IMR-90 (cell line): ENCODE results near the gene FLT3LG. TPM values are rescaled to one million over a fixed set of nuclear protein-coding genes. Genes with fewer than 3 reads are reported as not detected.

Experiments
- ATAC-seq: fragments of 200-7000 bp; cut with Tn5 transposase; 2 replicates; pipeline ENCODE4 v1.9.1; 2020; ENCODE audit warnings: low read depth, mild to moderate bottlenecking, moderate library complexity
- BruUV-seq: library from RNA; stranded (reverse); fragments of 400-500 nt; replicated peaks from 2 replicates; lab custom pipeline; 2021; lab: Mats Ljungman, UMichigan
- CTCF ChIA-PET: fragments of 300-600 bp; formaldehyde crosslinking; extraction: SDS; loops from one replicate; lab custom pipeline; 2021; ENCODE audit warnings: antibody characterized with exemption; lab: Yijun Ruan, JAX
- POLR2A ChIA-PET: fragments of 300-600 bp; sonication (Branson Sonifier 250); formaldehyde crosslinking; loops from one replicate; lab custom pipeline; 2022; ENCODE audit warnings: antibody characterized with exemption; ENCODE audit not compliant: unreplicated experiment; lab: Charles Lee
- DNase-seq: peaks from one replicate; pipeline ENCODE4 v3.0.0; 2013
- H2AFZ ChIP-seq: replicated peaks from 2 replicates; pipeline ENCODE3; 2013; ENCODE audit warnings: low read length, mild to moderate bottlenecking; ENCODE audit not compliant: poor library complexity
- H2AK5ac ChIP-seq: 2 replicates; pipeline ENCODE4 v1.6.1; 2013; ENCODE audit warnings: low read depth, low read length, inconsistent platforms
- H2AK9ac ChIP-seq: replicated peaks from 2 replicates; pipeline ENCODE3; 2013; ENCODE audit warnings: mild to moderate bottlenecking, low read depth, low read length, moderate library complexity; ENCODE audit not compliant: poor library complexity
- H2BK120ac ChIP-seq: 2 replicates; pipeline ENCODE4 v1.6.1; 2013; ENCODE audit warnings: low read depth, low read length, inconsistent platforms
- H2BK15ac ChIP-seq: 3 replicates; pipeline ENCODE4 v1.6.1; 2013; ENCODE audit warnings: low read depth, low read length, inconsistent platforms
- H2BK20ac ChIP-seq: 2 replicates; pipeline ENCODE4 v1.6.1; 2013; ENCODE audit warnings: low read depth, mild to moderate bottlenecking, inconsistent platforms, low read length, moderate library complexity
- H2BK5ac ChIP-seq: 2 replicates; pipeline ENCODE4 v1.6.1; 2013; ENCODE audit warnings: mild to moderate bottlenecking, low read depth, low read length, inconsistent platforms; ENCODE audit not compliant: poor library complexity, severe bottlenecking
- H3K14ac ChIP-seq: replicated peaks from 2 replicates; pipeline ENCODE4 v1.6.1; 2013; ENCODE audit warnings: low read depth, low read length, inconsistent platforms
- H3K18ac ChIP-seq: 2 replicates; pipeline ENCODE4 v1.6.1; 2013; ENCODE audit warnings: low read depth, low read length, control low read depth
- H3K23ac ChIP-seq: 2 replicates; pipeline ENCODE4 v1.6.1; 2013; ENCODE audit warnings: low read depth, low read length, inconsistent platforms
- H3K27ac ChIP-seq: 2 replicates; pipeline ENCODE4 v1.5.1; 2013; ENCODE audit warnings: mild to moderate bottlenecking, control low read depth, low read length; ENCODE audit not compliant: insufficient read depth
- H3K27me3 ChIP-seq: 2 replicates; pipeline ENCODE4 v1.6.1; 2013; ENCODE audit warnings: low read length; ENCODE audit not compliant: control insufficient read depth, insufficient read depth
- H3K36me3 ChIP-seq: 2 replicates; pipeline ENCODE4 v1.6.1; 2013; ENCODE audit warnings: low read length, mixed read lengths; ENCODE audit not compliant: control insufficient read depth, insufficient read depth
- H3K4ac ChIP-seq: 2 replicates; pipeline ENCODE4 v1.6.1; 2013; ENCODE audit warnings: low read depth, low read length, inconsistent platforms
- H3K4me1 ChIP-seq: 2 replicates; pipeline ENCODE4 v1.6.1; 2013; ENCODE audit warnings: low read length, mixed read lengths; ENCODE audit not compliant: control insufficient read depth, insufficient read depth
- H3K4me2 ChIP-seq: 2 replicates; pipeline ENCODE4 v1.6.1; 2013; ENCODE audit warnings: low read depth, mild to moderate bottlenecking, control low read depth, low read length, moderate library complexity
- H3K4me3 ChIP-seq: 2 replicates; pipeline ENCODE4 v1.5.1; 2013; ENCODE audit warnings: low read depth, mild to moderate bottlenecking, control low read depth, low read length, moderate library complexity; ENCODE audit not compliant: insufficient read depth
- H3K56ac ChIP-seq: 2 replicates; pipeline ENCODE4 v1.6.1; 2013; ENCODE audit warnings: low read length, inconsistent platforms; ENCODE audit not compliant: insufficient read depth; ENCODE audit errors: extremely low read depth
- H3K79me1 ChIP-seq, 2 experiments: 2 replicates each; pipeline ENCODE4 v1.6.1; 2013; ENCODE audit warnings: low read length in 2 of 2, inconsistent platforms in 1 of 2, low read depth in 1 of 2
- H3K9ac ChIP-seq: 2 replicates; pipeline ENCODE4 v1.6.1; 2013; ENCODE audit warnings: low read depth, low read length, control low read depth
- H3K9me1 ChIP-seq: 2 replicates; pipeline ENCODE4 v1.6.1; 2013; ENCODE audit warnings: low read length, inconsistent platforms; ENCODE audit not compliant: insufficient read depth
- H3K9me3 ChIP-seq: 2 replicates; pipeline ENCODE4 v1.6.1; 2013; ENCODE audit warnings: low read length; ENCODE audit not compliant: control insufficient read depth, insufficient read depth
- H4K20me1 ChIP-seq: 2 replicates; pipeline ENCODE4 v1.6.1; 2013; ENCODE audit warnings: low read length, inconsistent platforms; ENCODE audit not compliant: insufficient read depth
- H4K5ac ChIP-seq: 2 replicates; pipeline ENCODE4 v1.6.1; 2013; ENCODE audit warnings: mild to moderate bottlenecking, low read depth, low read length, control low read depth
- H4K8ac ChIP-seq, 2 experiments: 2 replicates each; pipeline ENCODE4 v1.6.1; 2013; ENCODE audit warnings: low read depth in 2 of 2, low read length in 2 of 2, control low read depth in 1 of 2, inconsistent platforms in 1 of 2
- H4K91ac ChIP-seq: 2 replicates; pipeline ENCODE4 v1.6.1; 2013; ENCODE audit warnings: low read depth, low read length, inconsistent platforms; ENCODE audit not compliant: insufficient read depth
- BHLHE40 ChIP-seq: fragments of 150-350 bp; IDR thresholded peaks from 2 replicates; pipeline ENCODE4 v1.6.1; 2016; ENCODE audit warnings: mild to moderate bottlenecking, low read depth, low read length
- CEBPB ChIP-seq: IDR thresholded peaks from 2 replicates; pipeline ENCODE4 v1.6.1; 2012; ENCODE audit warnings: low read depth, low read length, improper control_type of control experiment
- CHD1 ChIP-seq: IDR thresholded peaks from 2 replicates; pipeline ENCODE4 v1.6.1; 2012; ENCODE audit warnings: low read depth, low read length, improper control_type of control experiment
- FOS ChIP-seq: fragments of 150-350 bp; IDR thresholded peaks from 2 replicates; pipeline ENCODE4 v1.6.1; 2016; ENCODE audit warnings: low read depth, low read length
- MAFK ChIP-seq: IDR thresholded peaks from 2 replicates; pipeline ENCODE4 v1.6.1; 2012; ENCODE audit warnings: low read depth, low read length, improper control_type of control experiment
- MXI1 ChIP-seq: IDR thresholded peaks from 2 replicates; pipeline ENCODE4 v1.6.1; 2012; ENCODE audit warnings: low read depth, mild to moderate bottlenecking, low read length, moderate library complexity, borderline replicate concordance
- NFE2L2 ChIP-seq: fragments of 150-350 bp; IDR thresholded peaks from 2 replicates; pipeline ENCODE4 v1.6.1; 2016; ENCODE audit warnings: low read depth, mild to moderate bottlenecking, low read length
- POLR2A ChIP-seq: IDR thresholded peaks from 2 replicates; pipeline ENCODE4 v1.6.1; 2012; ENCODE audit warnings: mild to moderate bottlenecking, low read depth, low read length
- RAD21 ChIP-seq: IDR thresholded peaks from 2 replicates; pipeline ENCODE4 v1.6.1; 2012; ENCODE audit warnings: low read length, improper control_type of control experiment
- RCOR1 ChIP-seq: IDR thresholded peaks from 2 replicates; pipeline ENCODE4 v1.6.1; 2012; ENCODE audit warnings: mild to moderate bottlenecking, low read length, improper control_type of control experiment; ENCODE audit not compliant: insufficient replicate concordance
- RFX5 ChIP-seq: IDR thresholded peaks from 2 replicates; pipeline ENCODE4 v1.8.0; 2012; ENCODE audit warnings: low read depth, mild to moderate bottlenecking, low read length, moderate library complexity
- SMC3 ChIP-seq: fragments of 150-350 bp; IDR thresholded peaks from 2 replicates; pipeline ENCODE4 v1.6.1; 2016; ENCODE audit warnings: low read depth, mild to moderate bottlenecking, antibody characterized with exemption, low read length, moderate library complexity
- WGBS, 2 experiments: methylation state at CpG; one replicate each; pipeline versions ENCODE4 v1.1.5 to v1.1.7; 2013; ENCODE audit warnings: missing lambda C conversion rate in 2 of 2; ENCODE audit not compliant: insufficient read length in 1 of 2; ENCODE audit errors: extremely low coverage in 2 of 2; 5-methylcytosine and 5-hydroxymethylcytosine counted together
- dilution Hi-C: fragments of 300-500 bp; cut with HindIII; formaldehyde crosslinking; loops from one replicate; pipeline ENCODE4 v1.14.3; 2018; ENCODE audit warnings: low sequenced_read_pairs; ENCODE audit not compliant: unreplicated experiment
- in situ Hi-C: fragments of 300-500 bp; cut with MboI; formaldehyde crosslinking; loops from 3 replicates; pipeline ENCODE4 v1.14.3; 2019; ENCODE audit warnings: low sequenced_read_pairs, inconsistent platforms, mixed read lengths
- intact Hi-C: fragments of 100-400 bp; cut with micrococcal nuclease; formaldehyde crosslinking; loops from 2 replicates; pipeline ENCODE4 v1.10.0; 2022
- polyA plus RNA-seq, 3 experiments: library from polyadenylated mRNA; depleted of rRNA; stranded (reverse); fragments of >200 nt; gene quantifications; 2 replicates each; pipeline ENCODE4 v1.2.3, GENCODE V29; 2012; ENCODE audit warnings: low replicate concordance in 1 of 3
- total RNA-seq: library from RNA; depleted of rRNA; stranded (reverse); fragments of >200 nt; gene quantifications from 2 replicates; pipeline ENCODE4 v1.2.3, GENCODE V29; 2012
- TF ChIP-seq, protein P1 (sequence below): fragments of 150-350 bp; IDR thresholded peaks from 2 replicates; pipeline ENCODE4 v1.6.1; 2017; ENCODE audit warnings: mild to moderate bottlenecking, antibody characterized with exemption, low read length, low read depth
- TF ChIP-seq, protein P2 (sequence below): conservative IDR thresholded peaks from 2 replicates; pipeline ENCODE4 v1.5.1; 2012; ENCODE audit warnings: mild to moderate bottlenecking, low read depth, low read length, improper control_type of control experiment
- TF ChIP-seq, protein P3 (sequence below): fragments of 150-350 bp; IDR thresholded peaks from 2 replicates; pipeline ENCODE4 v1.6.1; 2016; ENCODE audit warnings: low read depth, mild to moderate bottlenecking, low read length, moderate library complexity, borderline replicate concordance

The FLT3LG gene
- total and polyA plus RNA-seq, 2 of the 4 experiments (the other 2 are of a cell fraction) = 0.90 to 8.3 TPM

DNA sequence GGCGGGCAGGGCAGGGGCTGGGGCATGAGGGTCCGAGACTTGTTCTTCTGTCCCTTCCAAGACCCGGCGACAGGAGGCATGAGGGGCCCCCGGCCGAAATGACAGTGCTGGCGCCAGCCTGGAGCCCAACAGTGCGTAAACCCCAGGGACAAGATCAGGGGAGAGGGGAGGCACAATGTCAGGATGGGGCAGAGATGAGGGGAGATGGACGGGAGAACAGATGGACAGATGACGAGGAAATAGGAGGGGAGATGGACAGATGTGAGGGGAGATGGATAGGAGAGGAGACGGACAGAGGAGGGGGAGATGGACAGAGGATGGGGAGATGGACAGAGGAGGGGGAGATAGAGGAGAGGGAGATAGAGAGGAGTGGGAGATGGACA, 518 bp downstream of the FLT3LG start:
- ChIA-PET CTCF (interaction anchor here (1.2 kb wide), 1 partner anchor 21 kb away, joined by 4 read pairs; the partner anchor contains the start of gene ALDH16A1), POLR2A (no interaction called here)
- Histone ChIP-seq H3K4me2 (peak overlapping the region; percentile 93), H2BK15ac (peak overlapping the region; percentile 58; the same call in 1 of the 3 replicates), H4K91ac (peak overlapping the region; percentile 81), H2BK120ac (peak overlapping the region; percentile 70), H3K56ac (peak overlapping the region; percentile 40), H4K5ac (peak overlapping the region; percentile 78), H2BK5ac (peak overlapping the region; percentile 5), H3K18ac (peak overlapping the region; percentile 65; the same call in 1 of the 2 replicates), H2BK20ac (0 out of 2 replicates have a peak overlapping the region, but pooled peaks have one; percentile 48), H3K9me1 (peaks cover 12% of the 10 kb centered on the region; the same call in 1 of the 2 replicates), H3K27ac (peak overlapping the region; percentile 49), H2AFZ (peak overlapping the region; percentile 96), H3K9ac (peak overlapping the region; percentile 82), H3K4ac (peak overlapping the region; percentile 96), H4K8ac (peak overlapping the region; percentile 85 to 96), H4K20me1 (no peaks in the 10 kb centered on the region), H3K14ac (peak overlapping the region; percentile 92), H2AK9ac (peak overlapping the region; percentile 96), H3K79me1 (peaks cover 0 to 8% of the 10 kb centered on the region in 2 experiments; a peak in 2 of 4 replicates), H2AK5ac (peak overlapping the region; percentile 99), H3K27me3 (no peaks in the 10 kb centered on the region), H3K4me3 (peak overlapping the region; percentile 59), H3K36me3 (peaks cover 1% of the 10 kb centered on the region; the same call in 1 of the 2 replicates), H3K9me3 (no peaks in the 10 kb centered on the region), H3K4me1 (peaks cover 11% of the 10 kb centered on the region; the same call in 1 of the 2 replicates), H3K23ac (peak overlapping the region; percentile 69)
- ATAC-seq = peak; percentile 16
- in situ Hi-C loops = no loop called here
- 12% methylated on average over 10 of the region's 11 CpGs; no CpG with 5 or more reads in 1 of the 2 experiments for WGBS, 2 experiments
- DNase-seq = no peak
- dilution Hi-C loops = no loop called here
- TF ChIP-seq, protein P1, sequence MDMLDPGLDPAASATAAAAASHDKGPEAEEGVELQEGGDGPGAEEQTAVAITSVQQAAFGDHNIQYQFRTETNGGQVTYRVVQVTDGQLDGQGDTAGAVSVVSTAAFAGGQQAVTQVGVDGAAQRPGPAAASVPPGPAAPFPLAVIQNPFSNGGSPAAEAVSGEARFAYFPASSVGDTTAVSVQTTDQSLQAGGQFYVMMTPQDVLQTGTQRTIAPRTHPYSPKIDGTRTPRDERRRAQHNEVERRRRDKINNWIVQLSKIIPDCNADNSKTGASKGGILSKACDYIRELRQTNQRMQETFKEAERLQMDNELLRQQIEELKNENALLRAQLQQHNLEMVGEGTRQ = no peak
- TF ChIP-seq, protein P2, sequence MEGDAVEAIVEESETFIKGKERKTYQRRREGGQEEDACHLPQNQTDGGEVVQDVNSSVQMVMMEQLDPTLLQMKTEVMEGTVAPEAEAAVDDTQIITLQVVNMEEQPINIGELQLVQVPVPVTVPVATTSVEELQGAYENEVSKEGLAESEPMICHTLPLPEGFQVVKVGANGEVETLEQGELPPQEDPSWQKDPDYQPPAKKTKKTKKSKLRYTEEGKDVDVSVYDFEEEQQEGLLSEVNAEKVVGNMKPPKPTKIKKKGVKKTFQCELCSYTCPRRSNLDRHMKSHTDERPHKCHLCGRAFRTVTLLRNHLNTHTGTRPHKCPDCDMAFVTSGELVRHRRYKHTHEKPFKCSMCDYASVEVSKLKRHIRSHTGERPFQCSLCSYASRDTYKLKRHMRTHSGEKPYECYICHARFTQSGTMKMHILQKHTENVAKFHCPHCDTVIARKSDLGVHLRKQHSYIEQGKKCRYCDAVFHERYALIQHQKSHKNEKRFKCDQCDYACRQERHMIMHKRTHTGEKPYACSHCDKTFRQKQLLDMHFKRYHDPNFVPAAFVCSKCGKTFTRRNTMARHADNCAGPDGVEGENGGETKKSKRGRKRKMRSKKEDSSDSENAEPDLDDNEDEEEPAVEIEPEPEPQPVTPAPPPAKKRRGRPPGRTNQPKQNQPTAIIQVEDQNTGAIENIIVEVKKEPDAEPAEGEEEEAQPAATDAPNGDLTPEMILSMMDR = no peak
- TF ChIP-seq CEBPB = no peak
- TF ChIP-seq BHLHE40 = no peak
- TF ChIP-seq RCOR1 = no peak
- TF ChIP-seq RAD21 = no peak
- no peak for TF ChIP-seq FOS
- no peak for TF ChIP-seq NFE2L2
- TF ChIP-seq, protein P3, sequence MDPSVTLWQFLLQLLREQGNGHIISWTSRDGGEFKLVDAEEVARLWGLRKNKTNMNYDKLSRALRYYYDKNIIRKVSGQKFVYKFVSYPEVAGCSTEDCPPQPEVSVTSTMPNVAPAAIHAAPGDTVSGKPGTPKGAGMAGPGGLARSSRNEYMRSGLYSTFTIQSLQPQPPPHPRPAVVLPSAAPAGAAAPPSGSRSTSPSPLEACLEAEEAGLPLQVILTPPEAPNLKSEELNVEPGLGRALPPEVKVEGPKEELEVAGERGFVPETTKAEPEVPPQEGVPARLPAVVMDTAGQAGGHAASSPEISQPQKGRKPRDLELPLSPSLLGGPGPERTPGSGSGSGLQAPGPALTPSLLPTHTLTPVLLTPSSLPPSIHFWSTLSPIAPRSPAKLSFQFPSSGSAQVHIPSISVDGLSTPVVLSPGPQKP = no peak
- TF ChIP-seq POLR2A = no peak
- no peak for TF ChIP-seq MAFK
- TF ChIP-seq CHD1 = no peak
- no peak for TF ChIP-seq MXI1
- no peak for TF ChIP-seq SMC3
- no peak for TF ChIP-seq RFX5
- BruUV-seq = no TSS peak
- intact Hi-C loops = loop anchor here (1.0 kb wide), 2 partner anchors 73 to 96 kb away; no protein-coding TSS in a partner anchor
